ENCODE data around the gene GALNT9.
"Not testable (repeated sequence)": the region's sequence is repeated elsewhere in the genome, so short reads cannot be mapped to it uniquely, and the experiment has no call there.

GALNT9 gene

GRCh38 chr12:132278401-132279183 is 50.8 kb downstream of the GALNT9 start:
- DNase-seq, result no peak

DNA sequence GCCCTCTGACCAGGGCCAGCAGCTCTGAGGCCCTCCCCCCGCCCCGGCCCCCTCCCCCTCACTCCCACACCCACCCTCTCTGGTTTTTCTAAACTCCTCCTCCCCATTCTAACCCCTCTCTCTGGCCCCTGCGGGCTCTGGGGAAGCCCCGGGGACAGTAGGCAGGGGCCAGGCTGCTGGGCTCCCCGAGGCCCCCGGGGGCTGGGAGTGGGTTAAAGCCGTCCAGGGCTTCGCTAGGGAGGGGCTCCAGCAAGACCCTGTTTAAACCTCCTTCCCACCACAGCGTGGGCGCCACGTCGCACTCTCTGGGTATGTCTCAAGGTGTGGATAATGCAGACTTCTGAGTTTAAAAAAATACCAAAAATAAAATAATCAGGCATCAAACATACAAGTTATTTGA is 51.4 kb downstream of the GALNT9 start:
- no peak for DNase-seq

GRCh38 chr12:132277374-132277941 is 51.9 kb downstream of the GALNT9 start:
- DNase-seq, result no peak

DNA sequence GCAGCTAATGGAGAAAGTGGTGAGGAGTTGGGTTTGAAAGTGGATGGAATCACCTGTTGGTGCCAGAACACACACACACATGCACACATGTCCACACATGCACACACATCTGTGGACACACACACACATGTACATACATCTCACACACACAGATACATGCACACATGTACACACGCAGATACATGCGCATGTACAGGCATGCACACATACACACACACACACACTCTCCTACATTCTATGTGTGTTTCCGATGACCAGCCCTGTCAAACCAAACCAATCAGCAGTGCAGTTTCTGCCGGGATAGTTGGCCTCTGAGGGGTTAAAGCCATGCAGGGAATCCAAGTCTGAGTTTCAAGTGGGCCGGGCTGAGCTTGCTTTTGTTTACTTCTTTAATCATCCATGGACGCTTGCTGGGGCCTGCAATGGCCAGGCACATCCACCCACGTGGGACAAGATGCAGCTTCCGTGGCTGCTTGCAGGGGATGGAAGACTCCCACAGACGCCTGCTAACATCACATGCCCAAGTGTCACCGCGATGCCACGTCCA is 52.5 kb downstream of the GALNT9 start:
- no peak for DNase-seq

- no peak for DNase-seq
Measured at GRCh38 chr12:132276066-132276826, 53.1 kb downstream of the GALNT9 start.

- DNase-seq, result no peak
Measured at GRCh38 chr12:132275631-132276030, 53.8 kb downstream of the GALNT9 start.

DNA sequence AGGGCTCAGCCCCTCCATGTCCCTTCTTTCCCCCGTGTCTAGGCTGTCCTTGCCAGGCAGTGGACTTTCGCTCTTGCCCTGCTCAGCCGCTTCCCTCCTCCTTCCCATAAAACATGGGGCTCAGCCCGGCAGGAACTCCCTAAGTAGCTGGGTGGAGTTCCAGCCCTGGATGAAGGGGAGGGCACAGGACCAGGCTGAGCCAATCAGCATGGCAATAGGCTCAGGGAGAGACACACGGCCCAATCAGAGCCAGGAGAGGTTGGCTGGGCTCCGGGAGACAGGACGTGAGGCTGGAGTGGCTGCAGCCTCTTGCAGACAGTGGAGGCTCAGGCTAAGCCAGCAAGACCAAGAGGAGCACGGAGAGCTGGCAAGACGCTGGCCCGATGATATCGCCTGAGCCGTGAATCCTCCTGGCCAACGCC is 54.3 kb downstream of the GALNT9 start:
- DNase-seq, result no peak

GRCh38 chr12:132273992-132274334 is 55.4 kb downstream of the GALNT9 start:
- no peak for DNase-seq

GRCh38 chr12:132272711-132273110 is 56.7 kb downstream of the GALNT9 start:
- no peak for DNase-seq

GRCh38 chr12:132271755-132272092 is 57.7 kb downstream of the GALNT9 start:
- DNase-seq, result no peak

- no peak for DNase-seq
Measured at GRCh38 chr12:132270969-132271754, 58.2 kb downstream of the GALNT9 start.

DNA sequence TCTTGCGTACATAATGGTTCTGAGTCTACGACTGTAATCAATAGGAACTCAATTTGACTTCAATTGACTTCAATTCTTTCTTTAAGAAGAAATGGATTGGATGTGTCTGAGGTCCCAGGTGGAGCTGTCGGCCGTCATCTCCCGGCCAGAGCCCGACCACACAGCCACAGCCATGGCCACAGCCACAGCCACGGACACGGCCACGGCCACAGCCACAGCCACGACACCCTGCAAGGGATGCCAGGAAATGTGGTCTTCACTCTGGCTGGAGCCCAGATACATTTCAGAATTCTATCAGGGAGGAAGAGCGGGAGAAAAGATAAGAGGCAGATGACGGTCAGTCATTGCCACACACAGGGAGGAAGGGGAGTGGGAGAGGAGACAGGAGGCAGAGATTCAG is 58.9 kb downstream of the GALNT9 start:
- no peak for DNase-seq

DNA sequence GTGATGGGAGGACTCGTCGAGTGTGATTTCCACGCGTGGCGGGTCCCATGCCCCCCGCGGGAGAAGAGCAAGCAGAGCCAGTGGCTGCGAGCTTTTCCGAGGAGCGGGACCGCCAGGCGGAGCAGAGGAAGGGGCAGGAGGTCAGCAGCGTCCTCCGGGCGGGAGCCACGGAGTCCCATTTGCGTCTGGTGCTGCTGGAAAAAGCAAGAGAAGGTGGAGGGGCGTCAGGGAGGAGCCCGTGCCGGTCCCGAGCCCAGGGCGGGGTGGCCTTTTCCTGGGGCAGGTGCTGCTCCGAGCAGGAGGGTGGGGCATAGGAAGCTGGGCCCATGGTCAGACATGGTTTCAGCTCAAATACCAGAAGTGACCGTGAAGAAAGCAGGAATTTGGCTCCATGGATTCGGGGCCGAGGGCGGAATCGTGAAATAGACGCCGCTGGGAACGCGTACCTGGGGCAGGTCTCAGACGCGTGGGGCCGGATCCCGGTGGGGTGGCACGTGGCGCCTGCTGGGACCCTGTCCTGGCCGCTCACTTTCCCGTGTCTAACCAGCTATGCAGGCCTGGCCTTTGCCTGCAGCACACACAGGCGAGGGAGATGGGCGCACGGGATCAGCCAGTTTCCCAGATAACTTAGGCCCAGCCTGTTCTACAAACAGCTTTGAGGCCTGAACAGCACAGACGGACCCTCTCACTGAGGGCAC is 60.0 kb downstream of the GALNT9 start:
- DNase-seq, result no peak

- no peak for DNase-seq
Measured at GRCh38 chr12:132268674-132269073, 60.7 kb downstream of the GALNT9 start.

GRCh38 chr12:132267873-132268272 is 61.5 kb downstream of the GALNT9 start:
- DNase-seq, result no peak

DNA sequence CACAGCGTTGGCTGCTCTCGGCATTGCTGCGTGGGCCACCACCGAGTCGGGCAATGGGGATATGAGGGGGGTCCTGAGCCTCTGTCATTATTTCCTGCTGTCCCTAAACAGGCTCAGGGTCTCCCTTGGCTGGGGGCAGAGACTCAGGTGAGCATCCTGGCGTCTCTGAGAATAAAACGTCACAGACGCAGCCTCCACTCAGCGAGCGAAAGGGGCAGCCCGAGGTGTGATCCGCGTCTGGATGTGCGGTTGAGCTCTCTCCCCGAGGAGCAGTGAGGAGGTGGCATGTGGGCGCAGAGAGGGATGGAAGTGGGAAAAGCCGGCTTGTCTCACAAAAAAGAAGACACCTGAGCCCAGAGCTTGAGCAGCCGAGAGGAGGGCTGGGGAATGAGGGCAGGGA is 62.6 kb downstream of the GALNT9 start:
- no peak for DNase-seq

DNA sequence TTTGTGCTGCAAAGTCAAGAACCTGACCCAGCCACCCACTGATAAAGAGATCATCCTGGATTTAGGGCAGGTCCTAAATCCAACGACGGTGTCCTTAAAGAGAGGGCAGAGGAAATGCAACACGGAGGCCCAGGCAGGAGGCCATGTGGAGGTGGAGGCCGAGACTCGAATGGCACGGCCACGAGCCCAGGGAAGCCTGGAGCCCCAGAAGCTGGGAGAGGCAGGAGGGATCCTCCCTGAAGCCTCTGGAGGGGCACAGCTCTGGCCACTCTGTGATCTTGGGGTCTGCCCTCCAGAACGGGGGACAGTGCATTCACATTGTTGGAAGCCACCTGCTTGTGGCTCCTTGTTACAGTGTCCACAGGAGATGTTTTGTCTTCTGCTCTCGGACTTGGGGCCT is 63.0 kb downstream of the GALNT9 start:
- no peak for DNase-seq

- not testable (repeated sequence) for DNase-seq
Measured at GRCh38 chr12:132265822-132266221, 63.6 kb downstream of the GALNT9 start.

- DNase-seq, result no peak
Measured at GRCh38 chr12:132265056-132265800, 64.2 kb downstream of the GALNT9 start.

GRCh38 chr12:132264086-132265010 is 65.0 kb downstream of the GALNT9 start:
- DNase-seq, result no peak
